Measurements from ENCODE around the gene PP2D1. TPM values are rescaled to one million over a fixed set of nuclear protein-coding genes. Genes with fewer than 3 reads are reported as not detected.

The PP2D1 gene
- total RNA-seq, 1 experiment from 2014 or later, result not detected

GRCh38 chr3:20059929-20060328 lies 47.9 kb upstream of the PP2D1 start:
- H2AFZ ChIP-seq (ENCODE audit: low read length), result no peak overlapping the region
- no peak for TF ChIP-seq EZH2 (IDR thresholded peaks at IDR 0.05; ENCODE audit: low read length, unreplicated experiment)
- no peak for TF ChIP-seq EZH2phosphoT487 (IDR thresholded peaks at IDR 0.05; ENCODE audit: borderline replicate concordance, low read length)
- TF ChIP-seq CTCF (conservative IDR thresholded peaks at IDR 0.05; ENCODE audit: low read depth, low read length), result no peak
- intact Hi-C loops (cut with micrococcal nuclease), result loop anchor here (5.0 kb wide), 1 partner anchor 52 kb away; no protein-coding TSS in a partner anchor
- H3K4me1 ChIP-seq (ENCODE audit: insufficient read depth, low read length), result peaks cover 43% of the 10 kb centered on the region
- no peaks in the 10 kb centered on the region for H3F3A ChIP-seq (ENCODE audit: low read length, unreplicated experiment)
- H3K9me3 ChIP-seq (ENCODE audit: low read length), result no peaks in the 10 kb centered on the region
- DNase-seq (no peak), ATAC-seq (no peak)
- POLR2A ChIA-PET (ENCODE audit: unreplicated experiment), result no interaction called here
- H3K9ac ChIP-seq (ENCODE audit: low read length), result no peak overlapping the region
- no peaks in the 10 kb centered on the region for H3K27me3 ChIP-seq (ENCODE audit: low read length)
- H3K27ac ChIP-seq (ENCODE audit: low read length), result no peak overlapping the region
- H4K20me1 ChIP-seq (ENCODE audit: low read length), result no peaks in the 10 kb centered on the region
- H3K9me2 ChIP-seq (replicated peaks; ENCODE audit: low read length), result no peaks in the 10 kb centered on the region
- no peaks in the 10 kb centered on the region for H3K36me3 ChIP-seq (ENCODE audit: low read depth, low read length)
- CTCF ChIA-PET, result no interaction called here
- no peaks in the 10 kb centered on the region for H3K79me2 ChIP-seq (ENCODE audit: low read length)
- no peak overlapping the region for H3K4me2 ChIP-seq (ENCODE audit: low read length)
- no peak overlapping the region for H3K4me3 ChIP-seq (ENCODE audit: low read length)
- BruUV-seq (replicated peaks), result no TSS peak

- H3K27me3 ChIP-seq (ENCODE audit: low read length), result no peaks in the 10 kb centered on the region
- H3K9ac ChIP-seq (ENCODE audit: low read length), result no peak overlapping the region
- no peaks in the 10 kb centered on the region for H3K79me2 ChIP-seq (ENCODE audit: low read length)
- no peak overlapping the region for H2AFZ ChIP-seq (ENCODE audit: low read length)
- no peaks in the 10 kb centered on the region for H3K9me3 ChIP-seq (ENCODE audit: low read length)
- TF ChIP-seq CTCF (conservative IDR thresholded peaks at IDR 0.05; ENCODE audit: low read depth, low read length) (no peak), EZH2 (IDR thresholded peaks at IDR 0.05; ENCODE audit: low read length, unreplicated experiment) (no peak), EZH2phosphoT487 (IDR thresholded peaks at IDR 0.05; ENCODE audit: borderline replicate concordance, low read length) (no peak)
- no peaks in the 10 kb centered on the region for H3K36me3 ChIP-seq (ENCODE audit: low read depth, low read length)
- ChIA-PET POLR2A (ENCODE audit: unreplicated experiment) (interaction anchor here (0.6 to 0.7 kb wide), 2 partner anchors 21 to 128 kb away, joined by 3 read pairs; partner anchors contain the start of gene SGO1), CTCF (no interaction called here)
- H3F3A ChIP-seq (ENCODE audit: low read length, unreplicated experiment), result no peaks in the 10 kb centered on the region
- H3K9me2 ChIP-seq (replicated peaks; ENCODE audit: low read length), result no peaks in the 10 kb centered on the region
- peak overlapping the region; percentile 12; the same call in 1 of the 2 replicates for H3K4me3 ChIP-seq (ENCODE audit: low read length)
- ATAC-seq (no peak), DNase-seq (no peak)
- intact Hi-C loops (cut with micrococcal nuclease), result loop anchor here (1.0 to 5.0 kb wide), 3 partner anchors 10 to 55 kb away; no protein-coding TSS in a partner anchor
- peak overlapping the region; percentile 69 for H3K27ac ChIP-seq (ENCODE audit: low read length)
- no TSS peak for BruUV-seq (replicated peaks)
- peak overlapping the region; percentile 59 for H3K4me2 ChIP-seq (ENCODE audit: low read length)
- no peaks in the 10 kb centered on the region for H4K20me1 ChIP-seq (ENCODE audit: low read length)
- H3K4me1 ChIP-seq (ENCODE audit: insufficient read depth, low read length), result peaks cover 52% of the 10 kb centered on the region
Observed at GRCh38 chr3:20057612-20058180, 45.6 kb upstream of the PP2D1 start.

Measured in PC-3 (cell line).